ENCODE data around the gene LARGE1.
"Not testable (repeated sequence)": the region's sequence is repeated elsewhere in the genome, so short reads cannot be mapped to it uniquely, and the experiment has no call there.

The LARGE1 gene

GRCh38 chr22:33579448-33580093, 340.7 kb downstream of the LARGE1 start:
- Mint-ChIP-seq H3K36me3 (ENCODE audit: low read depth) (no peaks in the 10 kb centered on the region), H3K27ac (no peak overlapping the region), H3K4me3 (no peak overlapping the region), H3K27me3 (no peaks in the 10 kb centered on the region), H3K9me3 (no peaks in the 10 kb centered on the region), H3K4me1 (ENCODE audit: low read depth) (no peaks in the 10 kb centered on the region)
- intact Hi-C loops (cut with micrococcal nuclease) = loop anchor here (10.0 kb wide), 1 partner anchor 275 kb away; no protein-coding TSS in a partner anchor

- Mint-ChIP-seq H3K27me3 (no peaks in the 10 kb centered on the region), H3K4me1 (ENCODE audit: low read depth) (no peaks in the 10 kb centered on the region), H3K36me3 (ENCODE audit: low read depth) (no peaks in the 10 kb centered on the region), H3K27ac (no peak overlapping the region), H3K9me3 (no peaks in the 10 kb centered on the region), H3K4me3 (no peak overlapping the region)
- intact Hi-C loops (cut with micrococcal nuclease) = loop anchor here (10.0 kb wide), 1 partner anchor 274 kb away; no protein-coding TSS in a partner anchor
Observed at GRCh38 chr22:33578752-33579151, 341.5 kb downstream of the LARGE1 start.

GRCh38 chr22:33577862-33578411, 342.3 kb downstream of the LARGE1 start:
- no peak overlapping the region for H3K27ac Mint-ChIP-seq
- H3K36me3 Mint-ChIP-seq (ENCODE audit: low read depth) = no peaks in the 10 kb centered on the region
- H3K4me1 Mint-ChIP-seq (ENCODE audit: low read depth) = no peaks in the 10 kb centered on the region
- no peaks in the 10 kb centered on the region for H3K9me3 Mint-ChIP-seq
- no peak overlapping the region for H3K4me3 Mint-ChIP-seq
- intact Hi-C loops (cut with micrococcal nuclease) = loop anchor here (10.0 kb wide), 1 partner anchor 273 kb away; no protein-coding TSS in a partner anchor
- H3K27me3 Mint-ChIP-seq = no peaks in the 10 kb centered on the region

GRCh38 chr22:33576205-33576604, 344.1 kb downstream of the LARGE1 start:
- Mint-ChIP-seq H3K27me3 (no peaks in the 10 kb centered on the region), H3K27ac (no peak overlapping the region), H3K4me1 (ENCODE audit: low read depth) (no peaks in the 10 kb centered on the region), H3K4me3 (no peak overlapping the region), H3K9me3 (no peaks in the 10 kb centered on the region), H3K36me3 (ENCODE audit: low read depth) (no peaks in the 10 kb centered on the region)
- intact Hi-C loops (cut with micrococcal nuclease) = loop anchor here (10.0 kb wide), 1 partner anchor 271 kb away; no protein-coding TSS in a partner anchor

GRCh38 chr22:33575771-33576170, 344.5 kb downstream of the LARGE1 start:
- Mint-ChIP-seq H3K9me3 (no peaks in the 10 kb centered on the region), H3K4me3 (no peak overlapping the region), H3K27me3 (no peaks in the 10 kb centered on the region), H3K27ac (no peak overlapping the region), H3K4me1 (ENCODE audit: low read depth) (no peaks in the 10 kb centered on the region), H3K36me3 (ENCODE audit: low read depth) (no peaks in the 10 kb centered on the region)
- intact Hi-C loops (cut with micrococcal nuclease) = loop anchor here (10.0 kb wide), 1 partner anchor 271 kb away; no protein-coding TSS in a partner anchor

GRCh38 chr22:33575041-33575440, 345.2 kb downstream of the LARGE1 start:
- no peak overlapping the region for H3K4me3 Mint-ChIP-seq
- H3K36me3 Mint-ChIP-seq (ENCODE audit: low read depth) = no peaks in the 10 kb centered on the region
- H3K27me3 Mint-ChIP-seq = no peaks in the 10 kb centered on the region
- H3K9me3 Mint-ChIP-seq = no peaks in the 10 kb centered on the region
- H3K27ac Mint-ChIP-seq = no peak overlapping the region
- no peaks in the 10 kb centered on the region for H3K4me1 Mint-ChIP-seq (ENCODE audit: low read depth)
- intact Hi-C loops (cut with micrococcal nuclease) = loop anchor here (10.0 kb wide), 1 partner anchor 270 kb away; no protein-coding TSS in a partner anchor

GRCh38 chr22:33573479-33573878, 346.8 kb downstream of the LARGE1 start:
- Mint-ChIP-seq H3K4me3 (no peak overlapping the region), H3K4me1 (ENCODE audit: low read depth) (no peaks in the 10 kb centered on the region)
- intact Hi-C loops (cut with micrococcal nuclease) = loop anchor here (10.0 kb wide), 1 partner anchor 269 kb away; no protein-coding TSS in a partner anchor

GRCh38 chr22:33572086-33572485, 348.2 kb downstream of the LARGE1 start:
- no peaks in the 10 kb centered on the region for H3K36me3 Mint-ChIP-seq (ENCODE audit: low read depth)
- no peaks in the 10 kb centered on the region for H3K27me3 Mint-ChIP-seq
- intact Hi-C loops (cut with micrococcal nuclease) = loop anchor here (10.0 kb wide), 1 partner anchor 267 kb away; no protein-coding TSS in a partner anchor
- no peak overlapping the region for H3K4me3 Mint-ChIP-seq
- H3K4me1 Mint-ChIP-seq (ENCODE audit: low read depth) = no peaks in the 10 kb centered on the region
- no peaks in the 10 kb centered on the region for H3K9me3 Mint-ChIP-seq
- no peak overlapping the region for H3K27ac Mint-ChIP-seq

More at GRCh38 chr22:33573479-33573878, 346.8 kb downstream of the LARGE1 start:
- no peaks in the 10 kb centered on the region for H3K9me3 Mint-ChIP-seq
- no peak overlapping the region for H3K27ac Mint-ChIP-seq
- H3K36me3 Mint-ChIP-seq (ENCODE audit: low read depth) = no peaks in the 10 kb centered on the region
- no peaks in the 10 kb centered on the region for H3K27me3 Mint-ChIP-seq

- H3K27ac Mint-ChIP-seq = no peak overlapping the region
- H3K36me3 Mint-ChIP-seq (ENCODE audit: low read depth) = no peaks in the 10 kb centered on the region
- H3K4me1 Mint-ChIP-seq (ENCODE audit: low read depth) = no peaks in the 10 kb centered on the region
- H3K9me3 Mint-ChIP-seq = no peaks in the 10 kb centered on the region
- H3K27me3 Mint-ChIP-seq = no peaks in the 10 kb centered on the region
- intact Hi-C loops (cut with micrococcal nuclease) = loop anchor here (10.0 kb wide), 1 partner anchor 265 kb away; no protein-coding TSS in a partner anchor
- no peak overlapping the region for H3K4me3 Mint-ChIP-seq
Observed at GRCh38 chr22:33570110-33570509, 350.2 kb downstream of the LARGE1 start.

- intact Hi-C loops (cut with micrococcal nuclease) = no loop called here
- Mint-ChIP-seq H3K4me1 (ENCODE audit: low read depth) (no peaks in the 10 kb centered on the region), H3K27me3 (no peaks in the 10 kb centered on the region), H3K9me3 (no peaks in the 10 kb centered on the region), H3K36me3 (ENCODE audit: low read depth) (no peaks in the 10 kb centered on the region), H3K27ac (no peak overlapping the region), H3K4me3 (no peak overlapping the region)
Observed at GRCh38 chr22:33569559-33569958, 350.7 kb downstream of the LARGE1 start.

GRCh38 chr22:33569018-33569417, 351.3 kb downstream of the LARGE1 start:
- H3K36me3 Mint-ChIP-seq (ENCODE audit: low read depth) = no peaks in the 10 kb centered on the region
- no peaks in the 10 kb centered on the region for H3K4me1 Mint-ChIP-seq (ENCODE audit: low read depth)
- no peak overlapping the region for H3K27ac Mint-ChIP-seq
- H3K9me3 Mint-ChIP-seq = no peaks in the 10 kb centered on the region
- intact Hi-C loops (cut with micrococcal nuclease) = no loop called here
- H3K4me3 Mint-ChIP-seq = no peak overlapping the region
- no peaks in the 10 kb centered on the region for H3K27me3 Mint-ChIP-seq

GRCh38 chr22:33566495-33566894, 353.8 kb downstream of the LARGE1 start:
- H3K27ac Mint-ChIP-seq; intact Hi-C loops (cut with micrococcal nuclease); H3K9me3 Mint-ChIP-seq; H3K36me3 Mint-ChIP-seq (ENCODE audit: low read depth); H3K4me1 Mint-ChIP-seq (ENCODE audit: low read depth); H3K27me3 Mint-ChIP-seq; H3K4me3 Mint-ChIP-seq: not testable (repeated sequence)

- no peak overlapping the region for H3K4me3 Mint-ChIP-seq
- no peaks in the 10 kb centered on the region for H3K36me3 Mint-ChIP-seq (ENCODE audit: low read depth)
- H3K9me3 Mint-ChIP-seq = no peaks in the 10 kb centered on the region
- H3K4me1 Mint-ChIP-seq (ENCODE audit: low read depth) = no peaks in the 10 kb centered on the region
- intact Hi-C loops (cut with micrococcal nuclease) = no loop called here
- no peaks in the 10 kb centered on the region for H3K27me3 Mint-ChIP-seq
- no peak overlapping the region for H3K27ac Mint-ChIP-seq
Observed at GRCh38 chr22:33565580-33565995, 354.7 kb downstream of the LARGE1 start.

GRCh38 chr22:33564683-33565082, 355.6 kb downstream of the LARGE1 start:
- no peaks in the 10 kb centered on the region for H3K36me3 Mint-ChIP-seq (ENCODE audit: low read depth)
- intact Hi-C loops (cut with micrococcal nuclease) = no loop called here
- no peak overlapping the region for H3K27ac Mint-ChIP-seq
- H3K4me3 Mint-ChIP-seq = no peak overlapping the region
- H3K9me3 Mint-ChIP-seq = no peaks in the 10 kb centered on the region
- H3K27me3 Mint-ChIP-seq = no peaks in the 10 kb centered on the region
- no peaks in the 10 kb centered on the region for H3K4me1 Mint-ChIP-seq (ENCODE audit: low read depth)

All from dendritic cell treated with granulocyte-macrophage colony-stimulating factor and Interleukin-4, amounts not matched to agents 40 ng/mL and 50 ng/mL, for 4 days (primary cell).